Nephron progenitor cell (in vitro differentiated cells): ENCODE data around the gene SLCO2A1.

Experiments used
- DNase-seq: peaks from one replicate; pipeline ENCODE4 v3.0.0; 2021
- H3K27ac Mint-ChIP-seq: 2 replicates; pipeline ENCODE4 v1.8.0; 2021; ENCODE audit warnings: mild to moderate bottlenecking, moderate library complexity, mixed read lengths
- H3K27me3 Mint-ChIP-seq: 2 replicates; pipeline ENCODE4 v1.8.0; 2021; ENCODE audit warnings: mild to moderate bottlenecking, low read depth, mixed read lengths; ENCODE audit not compliant: poor library complexity
- H3K36me3 Mint-ChIP-seq: 2 replicates; pipeline ENCODE4 v1.8.0; 2021; ENCODE audit warnings: low read depth, mixed read lengths
- H3K4me1 Mint-ChIP-seq: 2 replicates; pipeline ENCODE4 v1.8.0; 2021; ENCODE audit warnings: mixed read lengths
- H3K4me3 Mint-ChIP-seq: 2 replicates; pipeline ENCODE4 v1.8.0; 2021; ENCODE audit warnings: mild to moderate bottlenecking, moderate library complexity, mixed read lengths
- H3K9me3 Mint-ChIP-seq: 2 replicates; pipeline ENCODE4 v1.8.0; 2021; ENCODE audit warnings: mild to moderate bottlenecking, moderate library complexity, mixed read lengths
- CTCF ChIP-seq: fragments of 200-600 bp; sonication (generic); IDR thresholded peaks from 2 replicates; pipeline ENCODE4 v1.5.0; 2021; ENCODE audit warnings: antibody characterized with exemption

Gene SLCO2A1

GRCh38 chr3:133963657-133964396 lies 65.9 kb downstream of the SLCO2A1 start:
- DNase-seq = no peak
- Mint-ChIP-seq H3K4me3 (no peak overlapping the region), H3K27ac (no peak overlapping the region), H3K36me3 (peaks cover 16% of the 10 kb centered on the region), H3K9me3 (no peaks in the 10 kb centered on the region), H3K4me1 (peaks cover 26% of the 10 kb centered on the region), H3K27me3 (no peaks in the 10 kb centered on the region)
- no peak for TF ChIP-seq CTCF

GRCh38 chr3:133962849-133963248 lies 66.9 kb downstream of the SLCO2A1 start:
- H3K27ac Mint-ChIP-seq = peak overlapping the region; percentile 36
- TF ChIP-seq CTCF = no peak

DNA sequence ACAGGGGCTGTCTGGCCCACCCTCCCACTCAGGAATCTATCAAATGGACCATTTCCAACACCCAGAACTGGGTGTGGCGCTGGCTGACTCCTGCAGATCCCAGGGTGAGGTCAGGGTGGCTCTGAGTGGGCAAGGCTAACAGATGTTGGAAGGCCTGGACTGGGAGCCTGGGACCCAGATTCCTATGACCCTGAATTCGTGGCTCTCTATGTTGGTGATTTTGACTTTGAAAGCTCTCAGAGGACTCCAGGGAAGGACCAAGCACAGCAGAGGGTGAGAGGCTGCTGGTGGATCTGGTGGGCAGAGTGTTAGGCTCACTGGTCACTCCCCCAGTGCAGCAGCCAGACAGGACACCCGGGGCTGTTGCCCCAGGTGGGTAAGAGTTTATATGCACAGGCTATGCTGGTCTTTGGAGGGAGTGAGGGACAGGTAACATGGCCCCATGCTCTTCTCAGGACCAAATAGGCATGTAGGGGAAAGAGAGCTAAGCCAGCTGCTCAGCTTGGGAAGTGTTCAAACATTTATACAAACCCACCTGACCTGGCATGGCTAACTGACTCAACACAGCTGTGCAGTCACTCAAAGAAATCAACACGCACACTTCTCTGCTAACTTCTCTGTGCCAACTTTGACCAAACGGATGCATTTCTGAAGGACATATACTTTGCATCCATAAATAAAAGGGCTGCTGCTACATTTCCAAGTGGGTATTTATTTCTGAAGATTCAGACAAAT lies 71.5 kb downstream of the SLCO2A1 start:
- peaks cover 19% of the 10 kb centered on the region for H3K36me3 Mint-ChIP-seq
- no peaks in the 10 kb centered on the region for H3K27me3 Mint-ChIP-seq
- TF ChIP-seq CTCF = no peak

More at GRCh38 chr3:133962849-133963248, 66.9 kb downstream of the SLCO2A1 start:
- Mint-ChIP-seq H3K4me1 (peaks cover 18% of the 10 kb centered on the region), H3K27me3 (no peaks in the 10 kb centered on the region), H3K9me3 (no peaks in the 10 kb centered on the region), H3K36me3 (peaks cover 18% of the 10 kb centered on the region), H3K4me3 (no peak overlapping the region)
- DNase-seq = no peak

DNA sequence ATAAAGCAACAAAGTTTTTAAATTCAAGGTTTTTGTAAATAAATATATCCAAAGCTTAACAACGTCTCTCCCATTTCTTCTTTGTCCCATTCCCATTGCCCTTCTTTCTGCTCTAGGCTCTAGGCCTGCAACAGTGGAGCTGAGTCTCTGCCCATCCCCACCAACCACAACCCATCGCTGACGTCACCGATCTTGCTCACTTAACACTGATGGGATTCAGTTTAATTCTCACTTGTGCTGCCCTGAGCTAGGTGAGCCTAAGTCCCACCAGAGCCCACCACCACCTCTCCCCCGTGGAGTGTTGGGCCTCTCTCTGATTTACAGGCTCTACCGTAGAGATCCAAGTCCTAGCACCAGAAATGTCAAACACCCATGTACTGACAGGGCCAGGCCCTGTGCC lies 72.7 kb downstream of the SLCO2A1 start:
- no peak for DNase-seq
- Mint-ChIP-seq H3K4me3 (no peak overlapping the region), H3K27me3 (no peaks in the 10 kb centered on the region), H3K27ac (no peak overlapping the region), H3K36me3 (peaks cover 24% of the 10 kb centered on the region), H3K4me1 (peaks cover 20% of the 10 kb centered on the region), H3K9me3 (no peaks in the 10 kb centered on the region)
- TF ChIP-seq CTCF = no peak

More for the DNA sequence above, 71.5 kb downstream of the SLCO2A1 start:
- Mint-ChIP-seq H3K4me1 (peaks cover 18% of the 10 kb centered on the region), H3K4me3 (no peak overlapping the region), H3K9me3 (no peaks in the 10 kb centered on the region), H3K27ac (no peak overlapping the region)
- no peak for DNase-seq

DNA sequence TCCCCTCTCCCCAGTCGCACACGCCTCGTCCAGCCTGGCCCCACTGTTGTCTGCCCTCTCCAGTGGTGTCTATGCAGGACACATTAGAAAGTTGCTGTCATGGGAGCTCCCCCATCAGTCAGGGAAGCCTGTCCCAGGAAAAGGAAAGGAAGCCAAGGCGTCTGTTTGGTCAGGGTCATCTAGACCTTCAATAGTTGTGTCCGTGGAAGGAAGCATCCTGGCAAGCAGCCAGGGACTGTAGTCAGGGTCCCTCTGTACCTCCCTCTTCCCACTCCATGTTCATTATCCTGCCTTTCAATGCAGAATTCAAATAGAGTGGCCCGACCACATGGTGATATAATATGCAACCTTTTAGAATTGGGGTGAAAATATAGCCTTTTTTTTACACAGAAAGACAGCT lies 73.4 kb downstream of the SLCO2A1 start:
- H3K4me3 Mint-ChIP-seq = no peak overlapping the region
- no peak for DNase-seq
- TF ChIP-seq CTCF = no peak

More for the DNA sequence above, 73.4 kb downstream of the SLCO2A1 start:
- H3K4me1 Mint-ChIP-seq = peaks cover 20% of the 10 kb centered on the region
- H3K27ac Mint-ChIP-seq = peak overlapping the region; percentile 4
- H3K36me3 Mint-ChIP-seq = peaks cover 30% of the 10 kb centered on the region
- no peaks in the 10 kb centered on the region for H3K27me3 Mint-ChIP-seq
- no peaks in the 10 kb centered on the region for H3K9me3 Mint-ChIP-seq
